Pancreas (tissue), 10 donors: Measurements from ENCODE around the gene PRKCA. TPM values are rescaled to one million over a fixed set of nuclear protein-coding genes. Genes with fewer than 3 reads are reported as not detected.
"Not testable (repeated sequence)": the region's sequence is repeated elsewhere in the genome, so short reads cannot be mapped to it uniquely, and the experiment has no call there.

Source experiments
- ATAC-seq, 4 donors: fragments of 200-7000 bp; cut with Tn5 transposase; one replicate each; pipeline versions ENCODE4 v1.8.0 to v1.9.1; 2020; ENCODE audit warnings: mild to moderate bottlenecking in 4 of 4, moderate library complexity in 4 of 4
- DNase-seq, 6 donors: peaks; one replicate each; pipeline ENCODE4 v3.0.0-alpha.2; 2020
- FAIRE-seq: peaks from 2 replicates; lab custom pipeline; 2012; peaks lifted over from hg19 to GRCh38; lab: Jason Lieb, UNC
- H3K27ac ChIP-seq, 4 donors: fragments of 200-600 bp; sonication (generic); 1 replicate in 3 of 4; 2 replicates in 1 of 4; pipeline versions ENCODE4 v1.5.0 to v1.8.0; 2020
- H3K27me3 ChIP-seq, 4 donors: fragments of 200-600 bp; one replicate each; pipeline ENCODE4 v1.8.0; 2021
- H3K36me3 ChIP-seq, 3 donors: fragments of 200-600 bp; sonication (generic) in 1 of 3; one replicate each; pipeline versions ENCODE4 v1.5.0 to v1.8.0; 2020 to 2021
- H3K4me1 ChIP-seq, 3 donors: fragments of 200-600 bp; one replicate each; pipeline ENCODE4 v1.8.0; 2021
- H3K4me3 ChIP-seq, 4 donors: fragments of 200-600 bp; sonication (generic) in 2 of 4; one replicate each; pipeline versions ENCODE4 v1.5.0 to v1.8.0; 2020 to 2021
- H3K9me3 ChIP-seq, 4 donors: fragments of 200-600 bp; one replicate each; pipeline ENCODE4 v1.8.0; 2021
- CTCF ChIP-seq, 4 donors: fragments of 200-600 bp; sonication (generic) in 3 of 4; IDR thresholded peaks; one replicate each; pipeline versions ENCODE4 v1.5.0 to v1.8.0; 2021; ENCODE audit warnings: antibody characterized with exemption in 4 of 4
- WGBS, 2 donors: extraction: QIAGEN DNeasy Blood & Tissue Kit; methylation state at CpG; one replicate each; pipeline ENCODE4 v1.1.7; 2013; 5-methylcytosine and 5-hydroxymethylcytosine counted together
- intact Hi-C, 3 donors: fragments of 100-400 bp; cut with DNase I; formaldehyde crosslinking; loops; one replicate each; pipeline versions ENCODE4 v1.11.1 to v1.14.2; 2022
- polyA plus RNA-seq, 2 donors: library from polyadenylated mRNA; stranded (reverse); fragments of 200-250 nt; gene quantifications; one replicate each; pipeline ENCODE4 v1.2.3, GENCODE V29; 2013
- total RNA-seq, 6 donors: library from RNA; stranded (reverse); fragmentation: NEBNext Ultra II Directional in 4 of 6; extraction: Animal tissue kit (Norgen Biotek cat#: 25700) in 4 of 6; gene quantifications; one replicate each; pipeline versions ENCODE4 v1.2.1 to v1.2.4, GENCODE V29; 2021 to 2023
- donor health status: healthy with polysubstance abuse.
- donor health status: DM: no; HTN: no; CAD: no; lungs with moderate emphysema.
- donor health status: DM: no; HTN: no; CAD: no.
- donor health status: control.
- donor health status: control.
- donor health status: Bipolar disorder and iron deficiency.
- donor health status: DM: yes; HTN: yes; CAD: no.
- donor health status: DM: no; HTN: no; CAD: no.
- donor health status: DM: no; HTN: no; CAD: no.
- donor health status: DM: yes; HTN: yes; CAD: no.

Gene PRKCA
- total and polyA plus RNA-seq, 8 donors, result 3.5 to 22.3 (median 10.2) TPM

- Histone ChIP-seq H3K27me3 (no peaks in the 10 kb centered on the region), H3K27ac (no peak overlapping the region), H3K36me3 (no peaks in the 10 kb centered on the region), H3K9me3 (no peaks in the 10 kb centered on the region), H3K4me1 (peaks cover 0 to 5% (median 0%) of the 10 kb centered on the region in 3 donors), H3K4me3 (no peak overlapping the region)
- intact Hi-C loops, result no loop called here
- WGBS, 2 donors, result 15 to 17% methylated on average over 4 of the region's 4 CpGs
- DNase-seq (no peak), ATAC-seq (no peak), FAIRE-seq (no peak)
- no peak for TF ChIP-seq CTCF (IDR thresholded peaks at IDR 0.05)
Observed at GRCh38 chr17:66319226-66319625, 16.8 kb downstream of the PRKCA start.

GRCh38 chr17:66322764-66323163 is 20.4 kb downstream of the PRKCA start:
- H3K36me3 ChIP-seq, result no peaks in the 10 kb centered on the region
- no peak overlapping the region for H3K27ac ChIP-seq
- H3K4me1 ChIP-seq, result peaks cover 0 to 5% (median 0%) of the 10 kb centered on the region in 3 donors
- DNase-seq (no peak), ATAC-seq (no peak), FAIRE-seq (no peak)
- no peaks in the 10 kb centered on the region for H3K27me3 ChIP-seq
- intact Hi-C loops, result no loop called here
- H3K9me3 ChIP-seq, result no peaks in the 10 kb centered on the region
- no peak overlapping the region for H3K4me3 ChIP-seq
- TF ChIP-seq CTCF (IDR thresholded peaks at IDR 0.05), result no peak

- WGBS, 2 donors, result 78 to 81% methylated on average over 3 of the region's 3 CpGs
- ATAC-seq, intact Hi-C loops: not testable (repeated sequence)
Observed at GRCh38 chr17:66324381-66325004, 22.1 kb downstream of the PRKCA start.

GRCh38 chr17:66326476-66327047 is 24.1 kb downstream of the PRKCA start:
- TF ChIP-seq CTCF (IDR thresholded peaks at IDR 0.05), result no peak
- Histone ChIP-seq H3K4me3 (no peak overlapping the region), H3K9me3 (no peaks in the 10 kb centered on the region), H3K4me1 (peaks cover 0 to 5% (median 0%) of the 10 kb centered on the region in 3 donors), H3K27ac (no peak overlapping the region), H3K36me3 (no peaks in the 10 kb centered on the region), H3K27me3 (no peaks in the 10 kb centered on the region)
- 93 to 97% methylated on average over 2 of the region's 2 CpGs for WGBS, 2 donors
- ATAC-seq, result no peak
- no peak for DNase-seq
- intact Hi-C loops, result no loop called here
- no peak for FAIRE-seq

More at GRCh38 chr17:66324381-66325004, 22.1 kb downstream of the PRKCA start:
- H3K9me3 ChIP-seq, H3K27me3 ChIP-seq, H3K4me1 ChIP-seq, H3K4me3 ChIP-seq, DNase-seq, H3K27ac ChIP-seq, H3K36me3 ChIP-seq, FAIRE-seq: not testable (repeated sequence)

GRCh38 chr17:66330646-66331037 is 28.2 kb downstream of the PRKCA start:
- FAIRE-seq, result no peak
- 70 to 74% methylated on average over 2 of the region's 2 CpGs for WGBS, 2 donors
- intact Hi-C loops, result no loop called here
- Histone ChIP-seq H3K27me3 (no peaks in the 10 kb centered on the region), H3K27ac (no peak overlapping the region), H3K9me3 (no peaks in the 10 kb centered on the region), H3K4me3 (no peak overlapping the region), H3K36me3 (no peaks in the 10 kb centered on the region), H3K4me1 (no peaks in the 10 kb centered on the region)
- no peak for DNase-seq
- TF ChIP-seq CTCF (IDR thresholded peaks at IDR 0.05), result no peak
- ATAC-seq, result no peak
